GF-D8 (cell line): Measurements from ENCODE around the gene IHH.

ENCODE experiments used
- DNase-seq: peaks from one replicate; lab custom pipeline; 2025; lab: John Stamatoyannopoulos, UW

IHH gene

GRCh38 chr2:219020604-219021365, 39.9 kb downstream of the IHH start:
- no peak for DNase-seq

- DNase-seq, result no peak
Observed at GRCh38 chr2:219019436-219019835, 41.3 kb downstream of the IHH start.

- no peak for DNase-seq
Observed at GRCh38 chr2:219018726-219019125, 42.0 kb downstream of the IHH start.

DNA sequence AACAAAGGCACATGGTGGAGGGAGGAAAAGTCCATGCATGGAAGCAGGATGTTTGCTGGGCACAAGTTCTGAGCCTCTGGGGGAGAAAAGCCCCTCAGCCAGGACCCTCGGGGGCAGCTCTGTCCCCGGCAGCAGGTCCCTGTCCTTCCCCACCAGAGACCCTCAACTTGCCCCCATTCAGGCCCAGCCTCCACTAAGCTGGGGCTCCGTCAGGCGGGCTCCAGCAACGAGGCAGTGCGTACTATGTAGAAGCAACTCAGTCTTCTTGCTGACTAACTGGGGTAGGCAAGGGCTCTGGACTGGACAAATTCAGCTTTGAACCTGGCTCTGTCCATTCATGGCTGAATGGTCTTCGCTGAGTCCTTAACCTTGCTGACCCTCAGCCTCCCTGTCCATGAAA, 42.4 kb downstream of the IHH start:
- no peak for DNase-seq

DNA sequence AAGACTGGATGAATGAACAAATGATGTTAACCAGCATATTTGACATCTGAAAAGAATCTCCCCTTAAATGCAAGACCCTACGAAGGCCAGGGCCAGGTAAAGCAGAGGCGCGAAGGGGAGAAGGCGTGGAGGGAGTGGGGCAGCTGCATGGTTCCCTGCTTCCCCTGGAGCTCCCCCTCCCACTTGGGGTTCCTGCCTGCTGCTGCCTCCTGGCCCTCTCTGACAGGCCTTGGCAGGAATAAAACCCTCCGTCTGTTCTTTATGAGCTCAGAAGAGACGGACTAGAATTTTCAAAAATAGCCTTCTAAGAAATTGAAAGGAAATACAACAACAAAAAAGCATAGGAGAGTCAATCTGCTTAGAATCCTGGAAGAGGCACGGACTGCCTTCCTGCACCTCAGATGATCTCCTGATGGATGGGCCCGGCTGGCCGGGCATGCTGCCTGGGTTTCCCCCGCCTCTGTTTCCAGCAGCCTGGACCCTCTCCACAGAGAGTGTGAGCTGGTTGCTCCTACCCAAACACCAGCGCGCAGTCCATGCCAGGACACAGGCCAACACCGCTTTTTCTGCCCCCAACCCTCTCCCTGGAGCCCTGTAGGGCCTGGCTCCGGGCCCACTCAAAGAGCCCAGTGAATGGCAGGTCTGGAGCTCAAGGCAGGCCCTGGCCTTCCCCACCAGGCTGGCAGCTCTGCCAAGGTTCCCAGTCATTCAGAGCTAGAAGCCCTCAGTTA, 43.4 kb downstream of the IHH start:
- DNase-seq, result no peak

DNA sequence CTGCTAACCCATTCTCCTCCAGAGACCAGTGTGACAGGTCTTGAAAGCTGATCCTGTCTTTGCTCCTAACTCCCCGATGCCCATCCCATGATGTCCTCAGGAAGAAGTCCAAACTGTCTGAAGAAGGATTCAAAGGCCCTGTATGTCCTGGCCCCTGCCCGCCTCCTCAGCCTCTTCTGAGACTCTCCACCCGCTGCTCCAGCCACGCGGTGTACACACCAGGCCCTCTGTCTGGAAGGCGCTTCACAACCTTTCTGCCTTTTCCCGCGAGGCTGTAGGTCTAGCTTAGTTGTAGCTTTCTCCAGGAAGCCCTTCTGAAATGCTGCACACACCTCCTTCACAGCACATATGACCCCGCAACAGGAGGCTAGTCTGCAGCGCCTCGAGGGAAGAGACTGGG, 44.0 kb downstream of the IHH start:
- DNase-seq, result no peak

- DNase-seq, result no peak
Observed at GRCh38 chr2:219010873-219011272, 49.8 kb downstream of the IHH start.

DNA sequence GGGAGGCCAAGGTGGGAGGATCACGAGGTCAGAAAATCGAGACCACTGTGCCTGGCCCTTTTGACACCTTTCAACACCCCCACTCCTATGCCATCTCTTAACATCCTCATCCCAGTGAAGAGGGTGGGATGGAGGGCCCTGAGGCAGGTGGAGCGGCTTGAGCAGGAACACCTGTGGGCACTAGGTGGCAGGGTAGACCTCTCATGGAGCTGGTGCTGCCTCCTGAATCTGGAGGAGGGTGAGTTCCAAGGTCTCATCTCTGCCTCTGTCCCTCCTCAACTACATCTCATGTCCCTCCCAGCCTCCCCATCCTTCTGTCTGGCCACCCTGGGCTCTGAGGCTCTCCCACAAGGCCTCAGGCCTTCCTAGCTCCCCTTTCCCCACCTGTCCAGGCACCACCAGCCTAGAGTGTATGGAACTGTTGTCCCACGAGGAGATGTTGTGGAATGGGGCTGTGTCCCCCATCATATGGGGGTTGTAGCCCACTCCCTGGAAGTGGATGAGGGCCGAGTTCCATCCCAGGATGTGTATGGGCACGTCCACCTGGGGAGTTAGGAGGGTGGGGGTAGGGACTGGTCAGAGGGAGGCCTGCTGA, 50.5 kb downstream of the IHH start:
- no peak for DNase-seq

GRCh38 chr2:219009294-219009693, 51.4 kb downstream of the IHH start:
- no peak for DNase-seq
